Fibroblast of lung (primary cell): Measurements from ENCODE around the gene RIMS3. TPM values are rescaled to one million over a fixed set of nuclear protein-coding genes. Genes with fewer than 3 reads are reported as not detected.

Source experiments
- DNase-seq, 2 donors: peaks; one replicate each; pipeline versions ENCODE4 v3.0.0 to v3.0.0-alpha.2; 2010; ENCODE audit warnings: low read depth in 2 of 2
- H2AFZ ChIP-seq: 2 replicates; pipeline ENCODE4 v1.5.1; 2012; ENCODE audit warnings: low read length, control low read depth, inconsistent platforms
- H3K27ac ChIP-seq: 2 replicates; pipeline ENCODE4 v1.5.1; 2011; ENCODE audit warnings: low read length, control low read depth; ENCODE audit not compliant: insufficient read depth
- H3K27me3 ChIP-seq: 2 replicates; pipeline ENCODE4 v1.5.1; 2011; ENCODE audit warnings: mild to moderate bottlenecking, low read length; ENCODE audit not compliant: control insufficient read depth, insufficient read depth
- H3K36me3 ChIP-seq: 2 replicates; pipeline ENCODE4 v1.5.1; 2011; ENCODE audit warnings: low read length; ENCODE audit not compliant: control insufficient read depth, insufficient read depth
- H3K4me1 ChIP-seq: 2 replicates; pipeline ENCODE4 v1.5.1; 2011; ENCODE audit warnings: low read length; ENCODE audit not compliant: control insufficient read depth, insufficient read depth; ENCODE audit errors: extremely low read depth
- H3K4me2 ChIP-seq: 2 replicates; pipeline ENCODE4 v1.5.1; 2011; ENCODE audit warnings: low read length, control low read depth; ENCODE audit not compliant: insufficient read depth; ENCODE audit errors: extremely low read depth
- H3K4me3 ChIP-seq, 4 experiments: fragments of 200-600 bp in 1 of 4; sonication (generic) in 1 of 4; replicated peaks in 1 of 4; 2 replicates each; pipeline ENCODE4 v1.5.1; 2011 to 2016; ENCODE audit warnings: low read length in 4 of 4, low read depth in 3 of 4, mild to moderate bottlenecking in 3 of 4, control low read depth in 2 of 4, inconsistent platforms in 1 of 4, mixed read lengths in 1 of 4; ENCODE audit not compliant: insufficient read depth in 1 of 4; ENCODE audit errors: control extremely low read depth in 1 of 4
- H3K79me2 ChIP-seq: 2 replicates; pipeline ENCODE4 v1.5.1; 2012; ENCODE audit warnings: mild to moderate bottlenecking, low read length, inconsistent platforms; ENCODE audit not compliant: control insufficient read depth, insufficient read depth
- H3K9ac ChIP-seq: 2 replicates; pipeline ENCODE4 v1.5.1; 2011; ENCODE audit warnings: mild to moderate bottlenecking, low read length, control low read depth; ENCODE audit not compliant: insufficient read depth
- H3K9me3 ChIP-seq: 2 replicates; pipeline ENCODE4 v1.5.1; 2012; ENCODE audit warnings: low read depth, low read length; ENCODE audit not compliant: control insufficient read depth, insufficient read depth
- H4K20me1 ChIP-seq: 2 replicates; pipeline ENCODE4 v1.5.1; 2011; ENCODE audit warnings: low read length; ENCODE audit not compliant: control insufficient read depth, insufficient read depth; ENCODE audit errors: extremely low read depth
- EZH2 ChIP-seq: IDR thresholded peaks from 2 replicates; pipeline ENCODE4 v1.5.1; 2012; ENCODE audit warnings: low read length, control low read depth, mild to moderate bottlenecking; ENCODE audit errors: missing control alignments
- polyA plus RNA-seq, 2 donors: library from polyadenylated mRNA; depleted of rRNA in 1 of 2; stranded (reverse) in 1 of 2; unstranded in 1 of 2; fragments of >200 nt; gene quantifications; 2 replicates each; pipeline ENCODE4 v1.2.1, GENCODE V29; 2011 to 2012; ENCODE audit warnings: missing spikeins in 1 of 2
- total RNA-seq: library from RNA; depleted of rRNA; stranded (reverse); fragments of >200 nt; gene quantifications from 2 replicates; pipeline ENCODE4 v1.2.1, GENCODE V29; 2014
- TF ChIP-seq, protein P1 (sequence below), 2 donors: IDR thresholded peaks in 1 of 2; conservative IDR thresholded peaks in 1 of 2; 1 replicate in 1 of 2; 2 replicates in 1 of 2; pipeline ENCODE4 v1.5.1; 2011 to 2012; ENCODE audit warnings: low read length in 2 of 2, control low read depth in 1 of 2, inconsistent platforms in 1 of 2, low read depth in 1 of 2, mild to moderate bottlenecking in 1 of 2

The RIMS3 gene
- total and polyA plus RNA-seq, 2 donors (not counting 1 experiment from before 2014, with no cell fraction given): 0.11 to 0.33 TPM

DNA sequence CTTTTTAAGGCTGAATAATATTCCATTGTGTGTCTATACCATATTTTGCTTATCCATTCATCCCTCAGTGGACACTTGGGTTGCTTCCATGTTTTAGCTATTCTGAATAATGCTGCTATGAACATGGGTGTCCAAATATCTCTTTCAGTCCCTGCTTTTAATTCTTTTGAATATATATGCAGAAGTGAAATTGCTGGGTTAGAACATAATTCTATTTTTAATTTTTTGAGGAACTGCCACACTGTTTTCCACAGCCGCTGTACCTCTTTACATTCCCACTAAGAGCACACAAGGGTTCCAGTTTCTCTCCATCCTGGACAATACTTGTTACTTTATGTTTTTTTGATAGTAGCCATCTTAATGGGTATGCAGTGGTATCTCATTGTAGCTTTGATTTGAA, 65.6 kb downstream of the RIMS3 start:
- H3K27ac ChIP-seq: no peak overlapping the region
- H3K27me3 ChIP-seq: no peaks in the 10 kb centered on the region
- no peak overlapping the region for H3K9ac ChIP-seq
- no peak overlapping the region for H3K4me2 ChIP-seq
- H4K20me1 ChIP-seq: no peaks in the 10 kb centered on the region
- no peak for TF ChIP-seq EZH2
- TF ChIP-seq, protein P1, sequence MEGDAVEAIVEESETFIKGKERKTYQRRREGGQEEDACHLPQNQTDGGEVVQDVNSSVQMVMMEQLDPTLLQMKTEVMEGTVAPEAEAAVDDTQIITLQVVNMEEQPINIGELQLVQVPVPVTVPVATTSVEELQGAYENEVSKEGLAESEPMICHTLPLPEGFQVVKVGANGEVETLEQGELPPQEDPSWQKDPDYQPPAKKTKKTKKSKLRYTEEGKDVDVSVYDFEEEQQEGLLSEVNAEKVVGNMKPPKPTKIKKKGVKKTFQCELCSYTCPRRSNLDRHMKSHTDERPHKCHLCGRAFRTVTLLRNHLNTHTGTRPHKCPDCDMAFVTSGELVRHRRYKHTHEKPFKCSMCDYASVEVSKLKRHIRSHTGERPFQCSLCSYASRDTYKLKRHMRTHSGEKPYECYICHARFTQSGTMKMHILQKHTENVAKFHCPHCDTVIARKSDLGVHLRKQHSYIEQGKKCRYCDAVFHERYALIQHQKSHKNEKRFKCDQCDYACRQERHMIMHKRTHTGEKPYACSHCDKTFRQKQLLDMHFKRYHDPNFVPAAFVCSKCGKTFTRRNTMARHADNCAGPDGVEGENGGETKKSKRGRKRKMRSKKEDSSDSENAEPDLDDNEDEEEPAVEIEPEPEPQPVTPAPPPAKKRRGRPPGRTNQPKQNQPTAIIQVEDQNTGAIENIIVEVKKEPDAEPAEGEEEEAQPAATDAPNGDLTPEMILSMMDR (conservative IDR thresholded peaks at IDR 0.05 in 1 of 2, IDR thresholded peaks at IDR 0.05 in 1 of 2; ENCODE audit: low read depth in 1 of 2, low read length in 2 of 2): no peak
- H2AFZ ChIP-seq: no peak overlapping the region
- no peaks in the 10 kb centered on the region for H3K4me1 ChIP-seq
- H3K36me3 ChIP-seq: no peaks in the 10 kb centered on the region
- H3K9me3 ChIP-seq: no peaks in the 10 kb centered on the region
- no peak for DNase-seq
- H3K79me2 ChIP-seq: no peaks in the 10 kb centered on the region
- no peak overlapping the region for H3K4me3 ChIP-seq

DNA sequence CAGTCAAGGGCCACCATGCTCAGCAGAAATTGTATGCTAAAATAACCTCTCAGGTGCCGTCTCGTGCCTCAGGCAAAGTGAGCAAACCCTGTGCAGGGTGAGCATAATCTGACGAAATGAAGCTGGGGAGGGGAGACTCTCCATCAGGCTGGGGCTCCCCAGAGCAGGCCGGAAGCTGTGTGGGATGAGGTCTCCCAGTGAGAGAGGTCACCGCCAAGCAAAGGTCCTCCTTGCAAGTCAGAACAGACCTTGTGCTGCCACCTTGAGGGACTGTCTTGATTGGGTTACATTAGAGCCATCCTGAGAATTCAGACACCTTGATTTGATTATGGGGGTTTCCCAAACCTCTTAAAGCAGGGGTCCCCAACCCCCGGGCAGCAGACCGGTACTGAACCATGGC, 69.9 kb downstream of the RIMS3 start:
- no peak for TF ChIP-seq EZH2
- Histone ChIP-seq H3K4me1 (no peaks in the 10 kb centered on the region), H2AFZ (no peak overlapping the region), H3K36me3 (no peaks in the 10 kb centered on the region), H3K27me3 (no peaks in the 10 kb centered on the region), H3K4me3 (no peak overlapping the region), H4K20me1 (no peaks in the 10 kb centered on the region), H3K79me2 (no peaks in the 10 kb centered on the region), H3K4me2 (no peak overlapping the region), H3K9me3 (no peaks in the 10 kb centered on the region), H3K27ac (no peak overlapping the region), H3K9ac (no peak overlapping the region)
- no peak for DNase-seq

DNA sequence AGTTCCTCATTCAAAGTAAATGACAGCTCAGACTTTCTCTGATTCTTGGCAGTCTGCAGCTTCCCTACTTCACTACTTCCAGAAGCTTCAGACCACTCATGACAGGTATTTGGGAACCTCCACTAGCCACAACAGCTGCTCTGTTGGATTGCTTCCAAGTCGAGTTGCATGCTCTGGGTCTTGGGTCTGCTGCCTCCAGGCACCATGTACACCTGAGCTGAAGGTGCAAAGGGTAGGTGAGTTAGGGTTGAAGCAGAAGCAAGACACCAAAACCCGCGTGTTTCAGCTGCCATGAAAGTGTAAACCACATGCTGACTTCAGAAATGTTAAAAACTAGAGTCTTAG, 71.3 kb downstream of the RIMS3 start:
- Histone ChIP-seq H3K79me2 (no peaks in the 10 kb centered on the region), H2AFZ (no peak overlapping the region), H3K4me1 (no peaks in the 10 kb centered on the region), H3K9ac (no peak overlapping the region), H3K4me3 (no peak overlapping the region), H3K4me2 (no peak overlapping the region), H3K36me3 (no peaks in the 10 kb centered on the region), H4K20me1 (no peaks in the 10 kb centered on the region), H3K27ac (no peak overlapping the region), H3K9me3 (no peaks in the 10 kb centered on the region), H3K27me3 (no peaks in the 10 kb centered on the region)
- TF ChIP-seq, protein P1 (conservative IDR thresholded peaks at IDR 0.05 in 1 of 2, IDR thresholded peaks at IDR 0.05 in 1 of 2; ENCODE audit: low read depth in 1 of 2, low read length in 2 of 2): no peak
- no peak for TF ChIP-seq EZH2
- DNase-seq: no peak
